CD4-positive, alpha-beta T cell treated with Interferon alpha-2 for 1 hour (primary cell): ENCODE measurements around the gene ATG2A.

ENCODE experiments used
- DNase-seq, 2 donors: peaks; one replicate each; pipeline ENCODE4 v3.0.0-alpha.2; 2020 to 2022

The ATG2A gene

DNA sequence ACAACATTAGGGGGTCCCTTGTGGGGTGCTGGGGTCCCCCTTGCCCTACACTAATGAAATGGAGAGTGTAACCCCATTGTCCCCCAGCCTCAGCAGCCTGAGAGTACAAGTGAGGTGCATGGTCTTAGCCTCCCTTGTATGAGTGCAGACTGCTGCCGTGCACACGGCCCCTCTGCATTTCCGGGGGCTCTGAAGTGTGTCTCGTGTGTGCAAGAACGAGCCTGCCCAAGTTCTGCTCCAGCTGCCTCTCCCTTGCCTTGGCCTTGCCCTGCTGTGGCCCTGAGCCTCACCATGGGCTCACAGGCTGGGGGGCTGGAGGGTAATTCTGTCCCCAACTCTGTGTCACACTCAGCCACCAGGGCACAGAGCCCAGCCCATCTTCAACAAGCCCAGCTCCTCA, 33.4 kb downstream of the ATG2A start:
- DNase-seq = no peak

DNA sequence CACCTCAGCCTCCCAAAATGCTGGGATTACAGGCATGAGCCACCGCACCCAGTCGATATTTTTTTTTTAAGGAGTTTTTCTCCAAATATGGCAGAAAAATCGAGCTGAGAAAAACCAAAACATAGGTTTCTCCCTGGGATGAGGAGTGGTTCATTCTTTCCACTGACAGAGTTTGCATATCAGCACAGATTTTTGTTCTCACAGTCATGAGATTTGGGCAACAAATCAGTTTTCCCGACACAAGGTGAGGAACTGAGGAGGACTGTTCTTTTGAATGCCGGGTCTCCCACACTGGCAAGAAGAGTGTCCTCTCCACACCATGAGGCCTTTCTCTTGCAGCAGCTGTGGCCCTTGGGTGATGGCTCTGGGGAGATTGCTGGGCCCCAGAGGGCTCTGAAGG, 34.8 kb downstream of the ATG2A start:
- no peak for DNase-seq

DNA sequence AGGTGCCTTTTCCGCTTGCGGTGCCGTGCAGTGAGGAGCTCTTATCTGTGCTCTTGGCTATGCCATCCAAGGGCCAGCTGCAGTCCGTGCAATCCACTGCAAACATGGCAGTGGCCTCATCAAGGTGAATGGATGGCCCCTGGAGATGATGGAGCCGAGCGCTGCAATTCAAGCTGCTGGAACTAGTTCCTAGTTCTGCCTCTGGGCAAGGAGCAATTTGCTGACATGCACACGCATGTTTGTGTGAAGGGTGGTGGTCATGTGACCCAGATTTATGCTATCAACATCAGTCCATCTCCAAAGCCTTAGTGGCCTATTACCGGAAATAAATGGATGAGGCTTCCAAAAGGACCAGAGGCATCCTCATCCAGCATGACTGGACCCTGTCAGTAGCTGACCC, 35.5 kb downstream of the ATG2A start:
- no peak for DNase-seq

DNA sequence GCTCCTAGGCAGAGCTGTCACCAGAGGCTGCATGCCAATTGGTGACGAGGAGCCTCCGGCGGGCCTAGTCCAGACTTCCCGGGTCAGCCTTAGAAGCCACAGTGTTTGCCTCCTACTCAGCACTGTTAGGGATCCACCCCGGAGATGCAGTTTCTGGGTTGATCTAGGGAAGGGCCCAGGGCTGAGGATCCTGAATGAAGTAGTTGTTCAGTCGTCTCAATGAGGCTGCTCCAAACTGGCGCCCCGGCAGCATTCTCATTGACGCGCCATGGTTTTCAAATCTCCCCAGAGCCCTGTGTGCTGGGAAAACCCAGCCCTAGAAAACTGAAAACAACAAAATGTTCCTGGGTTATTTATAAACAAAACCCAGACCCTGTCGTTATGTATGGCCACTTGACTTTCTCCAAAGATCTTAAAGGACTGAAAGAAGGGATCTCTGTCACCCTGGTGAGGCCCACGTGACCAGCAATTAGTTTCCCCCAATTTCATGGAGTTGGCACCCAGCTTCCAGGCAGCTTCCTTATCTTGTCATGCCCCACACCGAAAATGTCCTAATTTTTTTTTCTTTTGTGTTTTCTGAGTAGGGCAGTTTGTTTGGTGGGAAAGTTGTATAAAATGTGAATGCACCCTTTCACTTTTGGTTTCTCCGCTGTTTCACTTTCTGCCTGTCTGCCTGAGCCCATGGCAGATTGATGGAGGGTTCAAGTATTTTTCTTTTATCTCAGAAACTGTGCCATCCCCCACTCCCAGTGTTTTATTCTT, 36.6 kb downstream of the ATG2A start:
- DNase-seq = peak in 1 of 2 donors; percentile 71

DNA sequence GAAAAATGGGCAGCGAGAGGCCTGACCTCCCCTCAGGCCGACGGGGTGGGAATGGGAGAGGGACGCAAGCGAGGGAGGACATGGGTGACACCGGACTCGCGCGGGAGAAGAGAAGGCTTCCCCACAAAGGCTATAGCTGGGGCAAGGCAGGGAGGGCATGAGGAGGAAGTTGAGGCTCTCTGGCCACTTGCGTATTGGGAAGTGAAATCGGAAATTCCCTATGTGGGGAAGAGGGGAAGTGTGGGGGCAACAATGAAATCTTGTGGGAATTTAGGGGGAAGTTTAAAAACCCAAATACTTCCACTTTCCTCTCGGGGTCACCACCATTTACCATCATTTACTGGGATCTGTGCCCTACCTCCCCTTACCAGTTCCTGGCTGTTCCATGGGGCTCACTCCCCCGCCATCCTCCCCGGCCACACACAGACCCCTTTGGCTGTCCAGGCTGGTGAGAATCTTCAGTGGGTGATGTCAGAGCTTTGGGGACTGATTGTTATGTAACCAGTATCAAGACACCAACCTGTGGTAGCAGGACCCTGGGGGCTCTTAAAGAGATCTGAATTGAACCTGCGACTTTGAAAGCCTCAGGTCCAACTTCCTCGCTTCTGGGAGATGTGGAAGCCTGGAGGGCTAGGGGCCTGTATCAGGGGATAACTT, 37.6 kb downstream of the ATG2A start:
- peak; percentile 39 to 60 for DNase-seq

DNA sequence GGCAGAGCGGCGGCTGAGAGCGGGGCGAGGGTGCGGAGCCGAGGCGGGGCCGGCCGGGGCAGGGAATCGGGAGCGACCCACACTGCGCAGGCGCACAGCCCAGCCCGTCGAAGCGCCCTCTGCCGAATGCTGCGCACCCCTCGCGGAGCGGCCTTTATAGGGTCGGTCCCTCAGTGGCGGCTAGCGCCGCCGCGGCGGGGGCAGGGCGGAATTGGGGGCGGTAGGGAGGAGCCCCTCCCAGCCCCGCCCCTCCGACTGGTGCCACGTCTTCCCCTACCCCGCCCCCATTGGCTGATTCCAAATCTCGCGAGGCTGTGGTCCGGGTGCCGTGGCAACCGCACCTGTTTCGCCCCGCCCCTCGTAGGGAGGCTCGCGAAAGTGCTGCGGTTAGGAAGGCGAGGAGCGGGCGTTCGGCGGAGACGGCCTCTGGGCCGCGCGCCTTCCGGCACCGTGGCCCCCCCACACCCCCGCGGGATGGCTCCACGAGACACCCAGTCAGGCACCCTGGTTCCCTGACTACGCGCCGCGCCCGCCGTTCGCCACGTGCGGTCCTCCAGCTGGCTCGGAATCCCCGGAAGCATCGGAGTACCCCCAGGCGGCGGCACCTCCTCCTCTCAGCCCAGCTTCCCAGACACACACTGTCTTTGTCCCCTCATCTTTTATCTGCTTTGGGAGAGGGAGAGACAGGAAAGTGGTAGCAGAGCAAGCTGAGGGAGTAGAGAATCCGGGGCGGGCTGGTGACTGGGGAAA, 38.3 kb downstream of the ATG2A start, which contains the start of gene EHD1:
Gene EHD1 (minus strand): TSS at position 128 of the 750 bp plus-strand sequence. CDS start 157 bp downstream, outside the sequence.
- peak; percentile 99 to 100 for DNase-seq

DNA sequence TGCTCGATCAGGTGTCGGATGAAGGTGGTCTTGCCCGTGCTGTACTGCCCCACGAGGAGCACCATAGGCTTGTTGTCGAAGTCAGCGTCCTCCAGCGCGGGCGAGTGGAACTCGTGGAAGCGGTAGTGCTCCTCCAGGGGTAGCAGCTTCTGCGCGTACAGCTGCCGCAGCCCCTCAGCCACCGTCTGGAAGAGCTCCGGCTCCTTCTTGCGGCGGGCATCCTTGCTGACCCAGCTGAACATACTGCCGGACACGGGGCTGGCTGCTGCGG, 38.9 kb downstream of the ATG2A start:
- no peak for DNase-seq

DNA sequence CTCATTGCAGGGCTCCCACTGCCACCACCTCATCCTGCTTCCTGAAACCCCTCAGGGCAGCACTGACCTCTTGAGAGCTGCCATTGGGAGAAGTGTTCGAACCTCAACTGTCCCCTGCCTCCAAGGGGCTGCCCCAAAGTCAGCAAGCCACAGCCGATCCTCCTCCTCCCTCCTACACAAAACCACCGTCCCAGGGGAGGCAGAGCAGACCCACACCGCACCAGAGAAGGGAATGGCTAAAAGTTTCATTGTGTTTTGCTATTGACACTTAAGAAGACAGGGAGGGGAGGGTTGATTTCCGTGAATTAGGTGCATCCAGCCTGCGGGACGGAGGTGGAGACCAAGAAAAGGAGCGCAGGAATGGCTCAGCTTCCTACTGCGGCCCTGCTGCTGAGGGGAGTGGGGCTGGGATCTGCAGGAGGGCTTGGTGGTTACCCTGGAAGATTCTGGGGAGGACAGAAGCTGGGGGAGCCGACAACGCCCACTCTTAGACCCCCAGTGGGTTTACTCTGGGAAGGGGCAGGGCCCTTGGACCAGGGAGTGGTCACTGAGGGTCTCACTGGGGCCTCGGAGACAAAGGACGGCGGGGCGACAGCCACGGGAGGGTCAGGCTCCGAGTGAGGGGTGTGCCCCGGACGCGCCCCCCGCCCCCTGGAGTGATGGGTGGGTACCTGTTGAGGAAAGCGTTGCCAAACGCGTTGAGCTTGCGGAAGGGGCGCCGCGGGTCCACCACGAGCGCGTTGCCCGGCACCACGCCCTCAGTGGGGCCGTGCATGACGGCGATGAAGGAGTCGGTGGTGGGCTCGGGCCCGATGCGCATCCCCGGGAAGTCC, 39.4 kb downstream of the ATG2A start:
- DNase-seq = no peak

DNA sequence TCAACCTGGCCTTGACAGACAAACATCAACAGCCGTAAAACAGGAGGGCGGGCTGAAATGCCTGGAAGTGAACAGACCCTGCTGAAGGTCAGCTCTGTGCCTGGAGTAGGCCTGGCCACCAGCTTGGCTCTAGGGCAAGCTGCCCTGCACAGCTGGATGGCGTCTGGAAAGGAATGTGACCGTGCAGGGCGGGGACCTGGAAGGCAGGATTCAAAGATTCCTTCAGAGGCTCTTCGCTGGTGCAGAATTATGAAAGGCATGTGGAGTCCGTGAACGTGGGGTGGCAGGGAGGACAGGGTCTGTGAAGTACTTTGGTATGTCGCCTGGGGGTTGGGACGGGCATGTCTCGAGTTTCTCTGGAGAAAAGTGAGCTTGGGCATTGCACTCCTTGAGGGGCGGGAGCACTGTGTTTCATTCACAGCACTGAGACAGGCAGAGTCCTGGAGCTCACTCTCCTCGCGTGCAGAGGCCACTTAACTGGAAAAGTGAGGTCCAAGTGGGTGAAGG, 40.1 kb downstream of the ATG2A start:
- no peak for DNase-seq

DNA sequence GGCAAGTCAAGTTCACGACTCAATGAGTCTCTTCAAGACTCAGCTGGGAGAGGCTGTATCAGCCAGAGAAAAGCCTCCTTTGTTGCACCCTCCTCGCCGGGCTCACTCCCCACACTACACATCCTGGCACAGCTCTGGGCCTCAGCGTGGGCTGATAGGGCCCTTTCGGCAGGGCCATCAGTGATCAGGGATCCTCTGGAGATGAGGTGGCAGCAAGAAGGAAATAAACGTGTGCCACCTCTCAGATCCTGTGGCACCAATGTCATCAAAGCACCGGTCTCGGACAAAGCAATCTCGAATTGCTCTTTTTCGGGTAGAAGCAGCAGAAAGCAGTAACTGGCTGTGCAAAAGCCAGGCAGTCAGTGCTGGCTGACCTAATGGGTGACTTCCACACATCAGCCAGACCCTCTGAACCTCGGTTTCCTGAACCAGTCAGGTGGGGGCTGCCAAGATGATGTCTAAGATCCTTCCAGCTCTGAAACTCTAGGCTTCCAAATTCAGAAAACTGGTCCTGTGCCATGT, 40.7 kb downstream of the ATG2A start:
- DNase-seq = no peak

DNA sequence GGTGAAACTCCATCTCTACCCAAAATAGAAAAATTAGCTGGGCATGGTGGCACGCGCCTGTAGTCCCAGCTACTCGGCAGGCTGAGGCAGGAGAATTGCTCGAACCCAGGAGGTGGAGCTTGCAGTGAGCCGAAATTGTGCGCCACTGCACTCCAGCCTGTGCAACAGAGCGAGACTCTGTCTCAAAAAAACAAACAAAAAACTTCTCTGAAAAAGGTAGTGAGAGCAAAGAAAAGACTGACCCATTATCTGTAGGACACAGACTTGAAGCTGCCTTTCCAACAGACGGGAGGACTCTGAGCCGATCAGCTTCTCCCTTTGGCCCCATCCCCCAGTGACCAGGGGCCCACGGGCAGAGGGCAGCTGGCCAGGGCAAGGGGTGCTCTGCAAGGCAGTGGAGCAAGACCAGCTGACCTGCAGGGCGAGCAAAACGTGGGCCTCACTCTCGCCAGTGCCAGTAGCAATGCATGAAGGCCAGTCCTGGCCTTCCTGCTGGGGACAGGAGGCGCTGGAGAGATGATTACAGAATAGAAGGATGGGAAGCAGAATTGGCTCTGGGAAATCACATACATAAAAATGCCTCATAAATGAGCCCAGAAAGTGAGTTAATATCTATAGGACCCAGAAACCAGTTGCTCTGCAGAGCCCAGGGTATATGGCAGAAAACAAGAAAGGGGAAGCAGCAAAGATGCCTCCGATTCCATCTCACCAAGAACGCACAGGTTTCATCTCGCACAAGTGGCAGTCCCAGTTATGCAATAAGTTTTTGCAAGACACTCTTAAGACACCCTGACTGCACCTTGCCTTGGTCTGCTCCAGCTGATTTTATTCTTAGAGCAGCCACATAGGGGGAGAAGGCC, 41.4 kb downstream of the ATG2A start:
- no peak for DNase-seq

DNA sequence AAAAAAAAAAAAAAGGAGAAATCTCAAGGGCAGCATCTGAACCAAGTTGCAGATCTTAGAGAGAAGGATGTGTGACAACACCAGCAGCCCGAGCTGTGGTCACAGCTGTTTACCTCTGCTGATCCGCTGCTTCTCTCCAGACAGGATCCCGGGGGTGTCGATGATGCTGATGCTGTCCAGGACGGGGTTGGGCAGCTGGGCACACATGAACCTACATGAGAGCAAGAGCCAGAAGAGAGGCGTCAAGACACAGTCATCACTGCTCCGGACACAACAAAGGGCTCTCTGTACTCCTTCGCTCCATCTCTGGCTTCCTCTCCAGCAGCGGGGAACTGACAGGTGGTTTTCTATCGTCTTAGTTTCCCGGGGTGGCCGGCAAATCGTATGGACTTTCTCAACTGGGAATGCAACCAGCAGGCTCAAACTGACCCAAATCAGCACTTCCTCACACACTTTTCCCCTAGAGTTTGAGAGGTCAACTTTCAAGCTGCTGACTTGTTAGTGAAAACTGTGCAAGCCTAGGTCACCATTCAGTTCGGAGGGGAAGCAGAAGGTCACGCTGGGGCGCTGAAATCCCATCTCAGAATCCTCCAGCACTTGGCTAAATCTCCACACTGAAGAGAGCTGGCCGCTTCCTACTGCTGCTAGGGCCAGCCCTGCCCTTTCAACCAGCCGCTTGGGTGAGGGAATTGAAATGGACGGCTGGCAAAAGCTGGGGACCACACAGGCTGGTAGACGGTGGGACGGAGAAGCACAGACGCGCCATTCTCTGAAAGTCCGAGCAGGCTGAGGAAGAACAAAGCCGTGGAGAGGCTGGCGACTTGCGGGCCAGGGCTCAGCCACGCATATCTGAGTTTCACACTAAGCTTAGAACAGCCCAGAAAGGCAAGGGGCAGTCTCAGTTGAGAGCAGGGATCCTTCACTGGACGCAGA, 42.4 kb downstream of the ATG2A start:
- DNase-seq = peak in 1 of 2 donors; percentile 66

DNA sequence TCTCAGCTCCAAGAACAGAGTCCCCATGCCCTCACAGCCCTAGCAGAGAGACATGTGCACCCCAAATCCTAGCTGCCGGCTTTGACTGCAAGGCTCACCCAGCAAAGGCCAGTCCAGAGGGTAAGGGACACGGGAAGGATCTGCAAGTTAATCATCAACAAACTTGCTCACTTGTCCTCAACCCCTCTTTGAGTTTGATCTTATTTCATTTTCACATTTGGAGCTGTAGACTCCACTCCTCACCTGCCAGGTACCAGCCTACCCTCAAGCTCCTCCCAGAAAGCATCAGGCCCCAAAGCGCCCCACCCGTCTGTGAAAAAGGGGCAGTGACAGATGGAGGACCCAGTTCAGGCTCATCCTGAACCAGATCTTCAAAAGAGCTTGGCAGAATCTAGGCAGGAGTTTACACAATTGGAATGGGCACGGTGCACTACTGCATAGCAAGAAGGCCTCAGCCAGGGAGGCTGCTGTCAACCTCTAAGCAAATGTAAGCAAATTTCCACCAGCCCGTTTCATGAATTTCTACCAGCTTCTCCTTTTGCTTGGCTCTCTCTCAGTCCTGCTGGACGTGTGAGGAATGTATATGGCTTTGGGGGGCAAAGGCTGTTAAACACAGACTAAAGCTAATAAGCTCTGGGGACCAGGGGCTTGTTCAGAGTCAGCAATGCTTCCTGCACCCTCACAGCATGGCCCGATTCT, 44.1 kb downstream of the ATG2A start:
- peak in 1 of 2 donors; percentile 53 for DNase-seq

DNA sequence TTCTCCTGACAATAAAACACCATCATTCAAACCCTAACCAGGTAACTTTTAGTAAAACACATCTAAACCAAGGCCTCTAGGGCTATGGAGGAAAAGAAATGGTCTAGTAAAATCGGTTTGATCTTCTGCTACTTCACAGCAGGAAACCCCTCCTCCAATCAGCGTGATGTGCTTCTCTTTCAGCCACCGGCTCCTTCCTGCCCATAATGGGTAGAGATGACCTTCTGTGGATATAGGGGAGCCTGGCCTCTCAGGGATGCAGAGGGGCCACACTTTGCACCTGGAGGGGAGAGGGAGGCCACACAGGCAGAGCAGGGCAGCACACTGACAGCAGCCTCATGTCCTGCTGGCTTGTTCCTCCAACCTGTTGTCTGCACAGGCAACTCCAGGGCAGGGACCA, 45.5 kb downstream of the ATG2A start:
- DNase-seq = no peak

DNA sequence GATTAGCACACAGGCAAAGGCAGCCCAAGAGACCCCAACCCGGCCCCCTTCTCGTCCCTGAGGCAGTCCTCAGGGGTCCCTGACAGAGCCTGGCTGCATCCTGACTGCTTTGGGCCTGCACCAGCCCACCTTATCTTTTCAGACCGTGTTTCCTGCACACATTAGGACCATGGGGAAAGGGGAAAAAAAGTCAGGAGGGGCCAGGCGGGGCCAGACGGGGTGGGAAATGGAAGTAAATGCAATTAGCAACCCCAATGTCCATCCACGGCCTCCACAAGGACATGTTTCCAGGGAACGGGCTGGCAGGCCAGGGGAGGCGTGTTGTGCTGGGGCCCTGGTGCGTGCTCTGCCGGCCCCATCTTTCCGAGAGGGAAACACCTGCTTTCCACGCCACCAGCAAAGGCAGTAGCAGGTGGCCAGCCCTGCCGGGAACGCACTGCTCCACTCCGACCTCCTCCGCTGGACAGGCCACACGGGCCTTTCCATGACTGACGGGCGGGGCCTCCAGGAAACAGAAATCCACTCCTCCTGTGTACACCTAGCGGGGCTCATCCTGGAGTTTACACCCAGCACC, 46.0 kb downstream of the ATG2A start:
- no peak for DNase-seq

DNA sequence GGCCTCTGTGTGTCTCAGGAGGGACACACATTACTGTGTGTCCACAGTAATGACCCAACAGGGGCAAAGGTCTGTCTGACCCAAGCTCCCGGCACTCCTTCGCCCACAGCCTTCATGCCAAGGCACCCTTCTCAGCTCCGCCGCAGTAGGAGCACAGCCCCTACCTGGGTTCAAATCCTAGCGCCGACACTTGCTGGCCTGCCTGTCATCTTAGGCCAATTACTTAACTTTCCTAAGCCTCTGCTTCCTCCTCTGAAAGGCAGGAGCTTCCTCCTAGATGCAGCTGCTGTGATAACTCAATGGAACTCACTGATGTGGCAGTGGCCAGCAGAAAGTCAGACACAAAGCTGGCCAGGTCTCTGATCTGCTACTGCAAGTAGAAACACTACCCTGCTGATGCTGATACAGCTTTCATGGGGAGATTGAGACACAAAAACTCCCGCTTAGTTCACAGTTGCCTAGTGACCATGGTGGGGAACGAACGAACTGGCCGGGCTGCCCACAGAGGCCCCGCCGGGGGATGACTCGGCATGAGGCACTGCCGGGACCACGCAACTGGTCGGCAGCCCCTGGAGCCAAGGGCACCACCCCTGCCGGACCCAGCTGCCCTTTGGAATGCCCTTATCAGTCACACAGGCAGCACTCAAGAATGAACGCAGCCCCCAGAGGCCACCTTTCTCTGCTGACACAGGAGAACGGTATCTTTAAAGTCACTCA, 46.7 kb downstream of the ATG2A start:
- no peak for DNase-seq

DNA sequence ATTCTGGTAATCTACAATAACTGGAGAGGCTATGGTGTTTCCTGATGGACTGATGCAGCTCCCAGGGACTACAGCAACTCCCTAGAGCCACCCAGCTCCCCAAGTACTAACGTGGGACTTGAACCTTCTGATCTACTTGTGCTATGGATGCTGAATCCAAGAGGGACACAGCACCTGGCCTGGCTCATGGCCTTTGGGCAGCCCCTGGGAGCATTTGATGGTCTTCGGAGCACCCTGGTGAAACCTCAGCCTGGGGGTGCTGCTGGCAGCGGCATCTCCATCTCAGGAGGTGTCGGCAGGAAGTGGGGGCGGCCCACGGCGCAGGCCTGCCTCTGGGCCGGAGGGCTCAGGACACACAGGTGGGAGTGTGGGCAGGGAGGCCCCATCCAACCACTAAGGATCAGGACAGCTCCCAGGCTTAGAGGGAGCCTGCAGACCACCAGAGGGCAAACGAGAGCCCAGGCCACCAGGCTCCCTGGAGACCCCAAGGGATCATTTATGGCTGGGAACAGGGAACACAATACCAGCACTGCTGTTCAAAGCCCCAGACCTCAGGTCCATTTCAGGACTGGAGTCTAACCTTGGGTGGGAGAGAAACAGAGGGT, 47.3 kb downstream of the ATG2A start:
- no peak for DNase-seq

DNA sequence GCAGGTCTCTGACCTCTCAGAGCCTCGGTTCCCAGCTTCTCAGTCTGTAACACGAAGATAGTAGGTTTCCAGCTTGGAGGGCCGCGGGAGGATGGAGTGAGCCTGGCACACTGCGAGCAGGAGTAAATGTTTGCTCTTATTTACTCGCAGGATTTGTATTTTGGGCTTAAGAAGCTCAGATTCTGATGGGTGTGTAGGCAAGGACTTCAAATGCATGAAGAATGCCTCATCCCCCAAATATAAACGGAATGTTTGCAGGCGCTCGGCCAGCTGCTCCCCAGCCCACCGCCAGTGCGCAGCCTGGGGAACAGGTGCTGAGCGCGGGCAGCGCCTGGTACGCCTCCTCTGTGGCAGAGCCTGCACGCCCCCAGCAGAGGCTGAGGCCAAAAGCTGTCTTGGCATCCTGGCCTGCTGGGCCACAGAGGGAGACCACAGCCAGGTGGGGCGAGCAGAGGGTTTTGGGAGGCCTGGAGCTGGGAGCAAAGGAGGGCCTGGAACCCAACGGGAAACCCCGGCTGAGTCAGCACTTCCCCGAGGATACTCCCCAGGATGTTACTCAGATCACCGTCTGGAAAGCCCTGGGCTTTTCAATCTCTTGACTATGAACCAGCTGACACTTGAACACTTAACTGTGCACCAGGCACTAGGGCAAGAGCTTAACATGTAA, 48.0 kb downstream of the ATG2A start:
- peak in 1 of 2 donors; percentile 48 for DNase-seq
